Neural crest cell (in vitro differentiated cells): ENCODE data around the gene NRG2. TPM values are rescaled to one million over a fixed set of nuclear protein-coding genes. Genes with fewer than 3 reads are reported as not detected.

Experiments used
- DNase-seq: peaks from one replicate; pipeline ENCODE4 v3.0.0; 2021; ENCODE audit warnings: low read depth, mixed read lengths, low spot score
- H3K27ac Mint-ChIP-seq: one replicate; pipeline ENCODE4 v1.8.0; 2021; ENCODE audit warnings: mild to moderate bottlenecking, mixed read lengths; ENCODE audit not compliant: unreplicated experiment
- H3K27me3 Mint-ChIP-seq: 2 replicates; pipeline ENCODE4 v1.8.0; 2021; ENCODE audit warnings: low read depth, mild to moderate bottlenecking, mixed read lengths
- H3K36me3 Mint-ChIP-seq: 2 replicates; pipeline ENCODE4 v1.8.0; 2021; ENCODE audit warnings: low read depth, mild to moderate bottlenecking, mixed read lengths
- H3K4me1 Mint-ChIP-seq: 2 replicates; pipeline ENCODE4 v1.8.0; 2021; ENCODE audit warnings: mixed read lengths
- H3K4me3 Mint-ChIP-seq: one replicate; pipeline ENCODE4 v1.8.0; 2021; ENCODE audit warnings: mild to moderate bottlenecking, mixed read lengths
- H3K9me3 Mint-ChIP-seq: 2 replicates; pipeline ENCODE4 v1.8.0; 2021; ENCODE audit warnings: mixed read lengths
- CTCF ChIP-seq: fragments of 200-600 bp; sonication (generic); conservative IDR thresholded peaks from 2 replicates; pipeline ENCODE4 v1.5.0; 2021; ENCODE audit warnings: antibody characterized with exemption, mild to moderate bottlenecking
- total RNA-seq: library from RNA; stranded (reverse); gene quantifications from 2 replicates; pipeline ENCODE4 v1.2.1, GENCODE V29; 2021

The NRG2 gene
- total RNA-seq, 1 donor from 2014 or later, result 0.82 TPM

DNA sequence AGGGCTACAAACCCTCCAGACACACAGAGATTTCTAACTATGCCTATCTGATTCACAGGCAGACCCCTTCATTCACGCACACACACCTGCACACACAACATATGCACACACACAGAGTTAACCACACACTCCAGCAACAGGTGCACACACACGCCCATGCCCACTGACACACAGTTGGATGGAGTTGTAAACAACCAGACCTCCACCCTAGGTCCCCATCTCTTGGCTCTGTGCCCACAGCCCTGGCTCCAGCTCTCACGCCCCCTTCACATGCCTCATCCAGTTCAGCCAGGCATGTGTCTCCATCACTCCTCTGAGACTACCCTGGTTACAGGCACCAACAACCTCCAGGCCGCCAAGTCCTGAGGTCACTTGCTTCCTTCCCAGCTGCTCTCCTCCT, 186.4 kb downstream of the NRG2 start:
- Mint-ChIP-seq H3K27me3 (peaks cover 6% of the 10 kb centered on the region), H3K4me1 (no peaks in the 10 kb centered on the region), H3K36me3 (no peaks in the 10 kb centered on the region), H3K4me3 (no peak overlapping the region), H3K9me3 (no peaks in the 10 kb centered on the region), H3K27ac (no peak overlapping the region)
- no peak for DNase-seq
- no peak for TF ChIP-seq CTCF

DNA sequence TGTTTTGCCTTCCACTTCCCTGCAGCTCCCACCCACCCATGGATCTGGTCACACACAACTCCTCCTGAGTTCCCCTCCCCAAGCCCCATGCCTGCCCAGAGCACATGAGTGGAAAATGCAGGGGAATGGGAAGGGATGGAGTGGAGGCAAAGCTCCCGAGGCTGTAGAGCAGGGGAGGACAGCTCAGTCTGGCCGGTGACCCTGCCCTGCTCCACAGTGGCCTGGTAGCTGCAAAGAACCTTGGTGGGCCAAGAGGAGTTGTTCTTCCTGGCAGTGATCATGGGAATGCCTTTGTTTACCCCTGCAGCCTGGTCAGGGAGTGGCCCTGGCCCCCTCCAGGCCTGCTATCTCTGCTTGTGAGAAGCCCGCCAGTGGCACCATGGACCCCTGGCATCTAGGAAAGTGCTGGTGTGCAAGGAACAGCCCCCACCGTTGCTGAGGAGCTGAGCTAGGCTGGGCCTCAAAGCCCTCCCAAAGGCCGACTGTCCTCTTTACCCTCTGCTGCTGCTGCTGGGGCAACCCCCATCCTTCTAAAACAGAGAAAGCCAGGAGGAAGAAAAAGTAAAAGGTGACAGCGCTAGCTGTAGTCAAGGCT, 187.1 kb downstream of the NRG2 start:
- H3K27ac Mint-ChIP-seq, result no peak overlapping the region
- no peak overlapping the region for H3K4me3 Mint-ChIP-seq
- DNase-seq, result no peak
- TF ChIP-seq CTCF, result no peak
- H3K9me3 Mint-ChIP-seq, result no peaks in the 10 kb centered on the region
- peaks cover 6% of the 10 kb centered on the region for H3K27me3 Mint-ChIP-seq
- no peaks in the 10 kb centered on the region for H3K4me1 Mint-ChIP-seq
- no peaks in the 10 kb centered on the region for H3K36me3 Mint-ChIP-seq

DNA sequence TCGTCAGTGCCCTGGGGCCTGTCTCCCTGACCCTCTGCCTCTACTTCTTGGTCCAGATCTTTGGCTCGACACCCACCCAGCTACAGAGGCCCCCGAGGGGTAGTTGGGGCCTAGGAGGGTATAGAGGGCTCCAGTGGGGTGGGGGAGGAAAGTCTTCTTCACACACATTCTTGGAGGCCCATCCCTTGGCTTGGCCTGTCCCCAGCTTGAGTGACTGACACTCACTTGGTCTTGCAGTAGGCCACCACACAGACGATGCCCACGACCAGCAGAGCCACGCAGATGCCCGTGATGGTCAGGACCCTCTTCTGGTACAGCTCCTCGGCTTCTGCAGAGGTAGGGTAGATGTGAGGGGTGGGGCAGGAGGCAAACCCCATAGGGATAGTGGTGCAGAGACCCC, 187.6 kb downstream of the NRG2 start:
- no peaks in the 10 kb centered on the region for H3K9me3 Mint-ChIP-seq
- no peak overlapping the region for H3K4me3 Mint-ChIP-seq
- H3K27me3 Mint-ChIP-seq, result peaks cover 10% of the 10 kb centered on the region
- H3K4me1 Mint-ChIP-seq, result no peaks in the 10 kb centered on the region
- no peak overlapping the region for H3K27ac Mint-ChIP-seq
- no peaks in the 10 kb centered on the region for H3K36me3 Mint-ChIP-seq
- TF ChIP-seq CTCF, result no peak
- no peak for DNase-seq

DNA sequence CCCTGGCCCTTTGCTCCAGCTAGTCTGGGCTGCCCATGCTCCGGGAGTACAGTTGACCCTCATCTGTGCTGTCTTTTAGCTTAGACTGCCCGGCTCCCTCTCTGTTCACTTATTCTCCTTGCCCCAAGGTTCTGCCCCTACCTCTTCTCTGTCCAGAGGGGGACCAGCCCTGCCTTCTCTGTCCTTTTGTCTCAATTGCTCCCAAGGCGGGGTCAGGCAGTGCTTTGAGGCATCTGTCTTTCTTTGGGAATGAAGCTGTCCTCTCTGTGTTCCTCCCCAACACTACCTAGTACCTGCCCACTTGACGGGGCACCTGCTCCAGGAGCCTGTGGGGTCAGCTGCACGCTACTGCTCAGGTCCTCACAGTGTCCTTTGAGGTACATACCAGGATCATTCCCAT, 188.1 kb downstream of the NRG2 start:
- Mint-ChIP-seq H3K36me3 (no peaks in the 10 kb centered on the region), H3K9me3 (no peaks in the 10 kb centered on the region), H3K27me3 (peaks cover 15% of the 10 kb centered on the region), H3K4me1 (no peaks in the 10 kb centered on the region), H3K4me3 (no peak overlapping the region), H3K27ac (no peak overlapping the region)
- DNase-seq, result no peak
- no peak for TF ChIP-seq CTCF

GRCh38 chr5:139854029-139854605, 189.0 kb downstream of the NRG2 start:
- Mint-ChIP-seq H3K27me3 (peaks cover 20% of the 10 kb centered on the region), H3K36me3 (no peaks in the 10 kb centered on the region), H3K4me1 (no peaks in the 10 kb centered on the region), H3K9me3 (no peaks in the 10 kb centered on the region), H3K27ac (no peak overlapping the region), H3K4me3 (no peak overlapping the region)
- TF ChIP-seq CTCF, result no peak
- DNase-seq, result no peak
